Keratinocyte (primary cell): ENCODE data around the gene SLC44A5. TPM values are rescaled to one million over a fixed set of nuclear protein-coding genes. Genes with fewer than 3 reads are reported as not detected.

Experiments
- DNase-seq: peaks from one replicate; pipeline ENCODE4 v3.0.0-alpha.2; 2011; ENCODE audit warnings: low read depth, missing footprints, low spot score
- FAIRE-seq: peaks from 2 replicates; lab custom pipeline; 2011; peaks lifted over from hg19 to GRCh38; lab: Jason Lieb, UNC
- H2AFZ ChIP-seq: 2 replicates; pipeline ENCODE4 v1.6.0; 2012; ENCODE audit warnings: low read length, control low read depth, inconsistent platforms; ENCODE audit not compliant: control insufficient read depth
- H3K27ac ChIP-seq: 2 replicates; pipeline ENCODE4 v1.5.1; 2011; ENCODE audit warnings: low read length; ENCODE audit not compliant: control insufficient read depth, insufficient read depth
- H3K27me3 ChIP-seq: 3 replicates; pipeline ENCODE4 v1.6.0; 2011; ENCODE audit warnings: low read length; ENCODE audit not compliant: control insufficient read depth, insufficient read depth; ENCODE audit errors: extremely low read depth
- H3K36me3 ChIP-seq, 2 experiments: 2 replicates in 1 of 2; 3 replicates in 1 of 2; pipeline ENCODE4 v1.5.1; 2011; ENCODE audit warnings: low read length in 2 of 2, mild to moderate bottlenecking in 1 of 2; ENCODE audit not compliant: control insufficient read depth in 2 of 2, insufficient read depth in 2 of 2; ENCODE audit errors: extremely low read depth in 1 of 2
- H3K4me1 ChIP-seq: 3 replicates; pipeline ENCODE4 v1.5.1; 2011; ENCODE audit warnings: low read length; ENCODE audit not compliant: control insufficient read depth, insufficient read depth; ENCODE audit errors: extremely low read depth
- H3K4me2 ChIP-seq: 3 replicates; pipeline ENCODE4 v1.6.0; 2011; ENCODE audit warnings: low read depth, low read length; ENCODE audit not compliant: control insufficient read depth, insufficient read depth; ENCODE audit errors: extremely low read depth
- H3K4me3 ChIP-seq, 3 experiments: fragments of 200-600 bp in 1 of 3; sonication (generic) in 1 of 3; 2 replicates in 2 of 3; 3 replicates in 1 of 3; pipeline ENCODE4 v1.5.1; 2011 to 2016; ENCODE audit warnings: low read length in 3 of 3, mild to moderate bottlenecking in 3 of 3, control low read depth in 2 of 3, inconsistent platforms in 1 of 3, low read depth in 1 of 3, mixed read lengths in 1 of 3, mixed run types in 1 of 3, moderate library complexity in 1 of 3; ENCODE audit not compliant: control insufficient read depth in 2 of 3, insufficient read depth in 2 of 3; ENCODE audit errors: extremely low read depth in 1 of 3
- H3K79me2 ChIP-seq: 2 replicates; pipeline ENCODE4 v1.6.0; 2012; ENCODE audit warnings: low read length; ENCODE audit not compliant: control insufficient read depth, insufficient read depth
- H3K9ac ChIP-seq: 3 replicates; pipeline ENCODE4 v1.6.0; 2011; ENCODE audit warnings: low read length; ENCODE audit not compliant: control insufficient read depth, insufficient read depth; ENCODE audit errors: extremely low read depth
- H3K9me1 ChIP-seq: 3 replicates; pipeline ENCODE4 v1.6.0; 2011; ENCODE audit warnings: low read length; ENCODE audit not compliant: control insufficient read depth, insufficient read depth; ENCODE audit errors: extremely low read depth
- H3K9me3 ChIP-seq: 2 replicates; pipeline ENCODE4 v1.5.1; 2012; ENCODE audit warnings: low read depth, low read length; ENCODE audit not compliant: control insufficient read depth
- H4K20me1 ChIP-seq: 3 replicates; pipeline ENCODE4 v1.6.0; 2011; ENCODE audit warnings: low read length; ENCODE audit not compliant: control insufficient read depth, insufficient read depth; ENCODE audit errors: extremely low read depth
- CTCF ChIP-seq, 3 experiments: IDR thresholded peaks in 1 of 3; conservative IDR thresholded peaks in 1 of 3; optimal IDR thresholded peaks in 1 of 3; 2 replicates in 2 of 3; 3 replicates in 1 of 3; pipeline versions ENCODE3 to v1.5.1; 2011; ENCODE audit warnings: low read length in 3 of 3, mild to moderate bottlenecking in 3 of 3, moderate library complexity in 2 of 3, control low read depth in 1 of 3, inconsistent platforms in 1 of 3; ENCODE audit not compliant: insufficient read depth in 2 of 3; ENCODE audit errors: extremely low read depth in 1 of 3
- EZH2 ChIP-seq: IDR thresholded peaks from one replicate; pipeline ENCODE4 v1.6.1; 2012; ENCODE audit warnings: inconsistent platforms, mild to moderate bottlenecking, low read length, moderate library complexity
- dilution Hi-C: fragments of 300-500 bp; cut with MboI; formaldehyde crosslinking; loops from one replicate; pipeline ENCODE4 v1.7.0; 2020; ENCODE audit warnings: low sequenced_read_pairs; ENCODE audit not compliant: extremely low pct_ligation_motif_present
- polyA plus RNA-seq, 5 experiments: library from polyadenylated mRNA; depleted of rRNA in 3 of 5; stranded (reverse) in 3 of 5; stranded (forward) in 1 of 5; unstranded in 1 of 5; fragments of >200 nt; gene quantifications; 1 replicate in 1 of 5; 2 replicates in 3 of 5; 3 replicates in 1 of 5; pipeline versions ENCODE4 v1.2.1 to v1.2.3, GENCODE V29; 2011 to 2012; ENCODE audit warnings: missing spikeins in 2 of 5, low read depth in 1 of 5, low replicate concordance in 1 of 5

The SLC44A5 gene
- polyA plus RNA-seq, 1 donor (not counting 4 experiments of a cell fraction or from before 2014, with no cell fraction given): 0.72 TPM

DNA sequence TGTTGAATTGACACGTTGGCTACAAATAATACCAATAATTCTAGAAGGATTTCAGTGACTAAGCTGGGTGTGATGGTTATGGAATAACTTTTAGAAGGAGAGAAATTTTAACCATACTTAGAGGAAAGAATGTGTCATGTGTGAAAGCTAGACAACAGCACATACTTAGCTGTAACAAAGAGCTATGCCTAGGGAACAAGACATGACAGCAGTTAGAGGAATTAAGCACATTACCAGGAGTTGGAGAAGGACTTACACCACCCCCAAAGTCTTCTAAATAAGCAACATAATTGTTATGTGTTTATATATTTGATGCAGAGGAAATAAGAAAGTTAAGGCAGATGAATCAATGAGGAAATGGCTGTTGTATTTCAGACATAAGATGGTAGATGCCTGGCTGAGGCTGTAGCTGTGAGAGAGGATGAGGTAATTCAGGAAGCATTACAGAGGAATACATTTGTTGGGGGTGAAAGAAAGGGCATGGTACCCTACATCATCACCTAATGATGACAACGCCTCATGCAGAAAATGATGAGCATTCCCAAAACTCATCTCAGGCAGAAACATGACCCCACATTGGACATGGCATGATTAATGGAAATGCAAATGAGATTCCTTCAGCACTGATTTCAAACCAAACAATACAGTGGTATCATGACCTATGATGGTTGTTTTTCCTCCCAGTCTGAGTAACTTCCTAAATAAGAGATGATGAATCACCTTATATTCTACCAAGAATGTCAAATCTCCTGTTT is 265.2 kb downstream of the SLC44A5 start:
- Histone ChIP-seq H3K36me3 (no peaks in the 10 kb centered on the region), H3K9me3 (no peaks in the 10 kb centered on the region), H3K27me3 (no peaks in the 10 kb centered on the region), H3K9ac (no peak overlapping the region), H3K4me1 (no peaks in the 10 kb centered on the region), H3K27ac (no peak overlapping the region), H3K4me3 (no peak overlapping the region), H3K4me2 (no peak overlapping the region), H4K20me1 (no peaks in the 10 kb centered on the region), H3K9me1 (no peaks in the 10 kb centered on the region), H2AFZ (no peak overlapping the region), H3K79me2 (no peaks in the 10 kb centered on the region)
- DNase-seq (no peak), FAIRE-seq (no peak)
- dilution Hi-C loops: no loop called here
- no peak for TF ChIP-seq CTCF (optimal IDR thresholded peaks at IDR 0.05 in 1 of 3, IDR thresholded peaks at IDR 0.05 in 1 of 3, conservative IDR thresholded peaks at IDR 0.05 in 1 of 3; ENCODE audit: extremely low read depth in 1 of 3, insufficient read depth in 2 of 3, low read length in 3 of 3)
- TF ChIP-seq EZH2: no peak

DNA sequence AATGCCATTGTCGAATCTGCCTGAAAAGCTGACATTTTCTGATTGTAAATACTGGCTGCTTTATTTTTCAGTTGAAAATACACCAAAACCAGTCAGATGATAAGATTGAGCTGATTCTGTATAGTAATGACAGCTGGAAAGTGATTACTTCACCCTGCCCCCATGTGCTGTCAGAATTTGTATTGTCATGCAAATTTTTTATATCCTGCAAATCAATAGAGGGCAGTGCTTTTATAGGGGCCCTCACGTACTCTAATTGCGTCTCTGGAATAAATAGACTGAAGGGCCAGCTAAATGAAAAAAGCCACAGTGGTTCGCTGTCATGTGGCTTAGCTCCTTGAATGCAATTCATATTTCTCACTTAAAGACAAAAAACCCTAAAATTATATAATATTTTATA is 268.1 kb downstream of the SLC44A5 start:
- FAIRE-seq: no peak
- dilution Hi-C loops: no loop called here

More for the DNA sequence above, 268.1 kb downstream of the SLC44A5 start:
- H3K4me1 ChIP-seq: no peaks in the 10 kb centered on the region
- H4K20me1 ChIP-seq: no peaks in the 10 kb centered on the region
- no peaks in the 10 kb centered on the region for H3K9me1 ChIP-seq
- no peak overlapping the region for H3K4me3 ChIP-seq
- H3K4me2 ChIP-seq: no peak overlapping the region
- no peaks in the 10 kb centered on the region for H3K79me2 ChIP-seq
- no peaks in the 10 kb centered on the region for H3K36me3 ChIP-seq
- H3K27me3 ChIP-seq: no peaks in the 10 kb centered on the region
- no peak overlapping the region for H2AFZ ChIP-seq
- TF ChIP-seq CTCF (optimal IDR thresholded peaks at IDR 0.05 in 1 of 3, IDR thresholded peaks at IDR 0.05 in 1 of 3, conservative IDR thresholded peaks at IDR 0.05 in 1 of 3; ENCODE audit: extremely low read depth in 1 of 3, insufficient read depth in 2 of 3, low read length in 3 of 3) (no peak), EZH2 (no peak)
- no peak for DNase-seq
- no peaks in the 10 kb centered on the region for H3K9me3 ChIP-seq
- no peak overlapping the region for H3K27ac ChIP-seq
- H3K9ac ChIP-seq: no peak overlapping the region
